HG02678 (cell line): ENCODE measurements around the gene TRIM67.
"Not testable (repeated sequence)": the region's sequence is repeated elsewhere in the genome, so short reads cannot be mapped to it uniquely, and the experiment has no call there.

Experiments used
- ATAC-seq: cut with Tn5 transposase; IDR thresholded peaks from one replicate; pipeline ENCODE4 v1.9.1; 2021; ENCODE audit warnings: mild to moderate bottlenecking, moderate library complexity; ENCODE audit not compliant: unreplicated experiment

The TRIM67 gene

GRCh38 chr1:231161667-231162296 lies at the start of gene TRIM67:
Gene TRIM67, plus strand, starts transcription at chr1:231162058. Its CDS starts 912 bp downstream, at chr1:231162970.
- no peak for ATAC-seq

GRCh38 chr1:231116738-231117137 lies 45.1 kb upstream of the TRIM67 start:
- no peak for ATAC-seq

DNA sequence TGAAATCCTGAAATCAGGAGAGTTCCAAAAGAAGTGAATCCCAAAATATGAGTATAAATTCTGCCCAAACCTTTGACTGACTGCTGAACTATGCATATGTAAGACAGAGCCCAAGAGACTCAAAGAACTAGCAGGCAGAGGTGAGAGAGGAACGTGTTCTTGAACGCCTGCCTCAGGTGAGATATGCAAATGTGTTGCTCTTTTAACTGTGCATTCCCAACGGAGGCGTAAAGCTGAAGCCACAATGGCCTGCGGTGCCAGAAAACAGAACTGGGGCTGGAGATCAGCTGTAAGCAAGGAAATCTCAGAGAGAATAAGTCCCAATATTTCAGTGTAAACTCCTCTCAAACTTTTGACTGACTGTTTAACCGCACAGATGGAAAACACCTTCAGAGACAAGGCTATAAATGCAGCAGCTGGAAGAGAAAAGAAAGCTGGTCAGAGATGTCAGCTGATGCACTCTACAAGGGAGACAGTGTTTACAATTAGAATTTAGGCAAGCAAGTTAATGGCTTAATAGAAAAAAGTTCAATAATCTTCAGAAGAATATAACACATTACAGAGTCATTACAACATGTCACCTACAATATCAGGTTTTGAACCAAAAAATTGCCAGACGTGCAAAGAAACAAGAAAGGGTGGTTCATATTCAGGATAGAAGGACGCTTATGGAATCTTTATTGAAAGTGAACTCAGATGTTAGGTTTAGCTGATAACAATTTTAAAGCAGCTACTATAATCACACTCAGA lies 43.0 kb upstream of the TRIM67 start:
- no peak for ATAC-seq

GRCh38 chr1:231121533-231121932 lies 40.3 kb upstream of the TRIM67 start:
- ATAC-seq: no peak

GRCh38 chr1:231122143-231122542 lies 39.7 kb upstream of the TRIM67 start:
- ATAC-seq: no peak

DNA sequence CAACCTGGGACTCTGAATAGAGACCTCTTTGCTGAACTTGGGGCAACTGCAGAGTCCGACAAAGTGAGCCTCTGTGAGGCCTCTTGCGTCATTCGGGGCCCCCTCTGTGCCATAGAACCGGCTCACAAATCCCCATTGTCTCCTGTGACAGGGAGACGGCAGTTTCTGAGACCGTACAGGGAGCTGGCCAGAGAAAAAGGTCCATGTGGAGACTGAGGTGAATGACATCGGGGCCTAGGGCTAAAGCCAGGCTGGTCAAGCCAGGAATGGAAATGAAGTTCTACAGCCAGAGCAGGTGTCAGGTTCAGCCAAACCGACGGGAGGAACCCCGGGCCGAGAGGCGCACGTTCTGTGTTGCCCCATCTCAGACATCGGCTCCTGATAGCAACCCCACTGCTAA lies 37.1 kb upstream of the TRIM67 start:
- ATAC-seq: no peak

- no peak for ATAC-seq
Observed at GRCh38 chr1:231125972-231126580, 35.8 kb upstream of the TRIM67 start.

DNA sequence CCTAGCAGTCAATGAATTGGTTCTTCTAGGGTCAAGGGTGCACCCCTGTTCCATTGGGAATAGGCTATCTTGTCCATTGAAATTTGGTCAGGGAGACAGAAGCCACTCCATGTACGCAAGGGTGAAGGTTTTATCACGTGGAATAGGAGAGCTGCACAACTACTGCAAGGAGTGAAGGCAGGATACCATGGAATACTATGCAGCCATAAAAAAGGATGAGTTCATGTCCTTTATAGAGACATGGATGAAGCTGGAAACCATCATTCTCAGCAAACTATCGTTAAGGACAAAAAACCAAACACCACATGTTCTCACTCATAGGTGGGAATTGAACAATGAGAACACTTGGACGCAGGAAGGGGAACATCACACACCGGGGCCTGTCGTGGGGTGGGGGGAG lies 34.8 kb upstream of the TRIM67 start:
- not testable (repeated sequence) for ATAC-seq

DNA sequence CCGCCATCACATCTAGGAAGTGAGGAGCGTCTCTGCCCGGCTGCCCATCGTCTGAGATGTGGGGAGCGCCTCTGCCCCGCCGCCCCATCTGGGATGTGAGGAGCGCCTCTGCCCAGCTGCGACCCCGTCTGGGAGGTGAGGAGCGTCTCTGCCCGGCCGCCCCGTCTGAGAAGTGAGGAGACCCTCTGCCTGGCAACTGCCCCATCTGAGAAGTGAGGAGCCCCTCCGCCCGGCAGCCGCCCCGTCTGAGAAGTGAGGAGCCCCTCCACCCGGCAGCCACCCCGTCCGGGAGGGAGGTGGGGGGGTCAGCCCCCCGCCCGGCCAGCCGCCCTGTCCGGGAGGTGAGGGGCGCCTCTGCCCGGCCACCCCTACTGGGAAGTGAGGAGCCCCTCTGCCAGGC lies 33.4 kb upstream of the TRIM67 start:
- not testable (repeated sequence) for ATAC-seq

DNA sequence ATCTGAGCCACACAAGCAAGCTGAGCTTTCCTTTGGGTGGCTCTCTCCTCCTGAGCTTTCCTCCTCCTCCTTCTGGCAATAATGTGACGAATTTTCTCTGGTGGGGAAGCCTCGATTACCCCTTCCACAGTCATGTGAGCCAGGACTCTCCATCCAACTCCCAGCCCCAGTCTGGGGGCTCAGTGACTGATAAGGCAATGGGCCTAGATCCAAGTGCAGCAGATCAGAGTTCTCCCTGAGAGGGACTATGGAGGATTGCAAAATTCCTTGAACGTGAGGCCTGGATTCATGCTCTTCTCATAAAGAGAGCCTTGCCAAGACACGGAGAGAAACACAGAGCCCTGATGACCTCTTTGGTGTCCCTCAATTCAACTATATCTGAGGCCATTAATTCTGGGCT lies 31.3 kb upstream of the TRIM67 start:
- ATAC-seq: no peak

- ATAC-seq: not testable (repeated sequence)
Observed at GRCh38 chr1:231132591-231132990, 29.3 kb upstream of the TRIM67 start.

- no peak for ATAC-seq
Observed at GRCh38 chr1:231134624-231135023, 27.2 kb upstream of the TRIM67 start.

- ATAC-seq: no peak
Observed at GRCh38 chr1:231138236-231138635, 23.6 kb upstream of the TRIM67 start.

- ATAC-seq: no peak
Observed at GRCh38 chr1:231139125-231139649, 22.7 kb upstream of the TRIM67 start.

DNA sequence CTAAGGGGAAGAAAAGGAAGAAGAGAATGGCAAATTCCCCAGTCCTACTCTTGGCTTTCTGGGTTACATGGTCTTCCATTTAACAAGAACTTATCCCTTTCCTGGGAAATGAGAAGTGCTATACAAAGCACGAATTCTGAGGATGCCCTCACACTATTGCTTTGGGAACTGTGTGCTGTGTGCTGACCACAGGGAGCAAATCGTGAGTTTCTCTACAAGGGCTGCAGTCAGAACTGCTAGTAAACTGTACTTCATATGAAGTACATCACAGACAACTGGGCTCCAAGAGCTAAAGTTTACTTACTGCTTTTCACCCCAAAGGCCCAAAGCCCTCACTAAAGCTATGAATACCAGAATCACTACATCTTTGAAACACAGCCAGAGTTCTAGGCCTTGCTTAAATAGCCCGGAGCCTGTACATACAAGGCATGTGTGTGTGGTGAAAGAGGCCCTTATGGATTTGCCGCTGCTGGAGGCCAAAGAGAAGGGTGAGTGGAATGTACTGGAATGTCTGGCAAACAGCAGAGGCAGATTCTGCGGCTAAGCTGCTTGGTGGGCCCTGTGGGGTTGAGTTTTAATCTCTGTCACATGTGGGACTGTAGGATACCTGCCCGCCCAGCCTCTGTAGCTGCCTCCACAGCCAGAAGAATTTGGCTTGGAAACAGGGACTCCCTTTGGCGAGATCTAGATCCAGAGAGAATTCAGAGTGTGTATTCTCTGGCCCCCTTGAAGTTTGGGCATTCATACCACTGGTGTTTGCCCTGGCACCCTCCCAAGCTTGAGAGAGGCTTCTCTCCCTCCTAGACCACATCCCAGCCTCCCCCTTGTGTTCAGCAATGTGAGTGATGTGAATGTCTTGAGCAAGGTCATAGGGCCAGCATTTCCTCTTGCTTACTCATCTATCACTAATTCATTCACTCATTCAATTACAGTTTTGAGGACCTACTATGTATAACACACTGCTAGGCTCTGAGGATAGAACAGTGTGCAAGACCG lies 21.9 kb upstream of the TRIM67 start:
- ATAC-seq: no peak

DNA sequence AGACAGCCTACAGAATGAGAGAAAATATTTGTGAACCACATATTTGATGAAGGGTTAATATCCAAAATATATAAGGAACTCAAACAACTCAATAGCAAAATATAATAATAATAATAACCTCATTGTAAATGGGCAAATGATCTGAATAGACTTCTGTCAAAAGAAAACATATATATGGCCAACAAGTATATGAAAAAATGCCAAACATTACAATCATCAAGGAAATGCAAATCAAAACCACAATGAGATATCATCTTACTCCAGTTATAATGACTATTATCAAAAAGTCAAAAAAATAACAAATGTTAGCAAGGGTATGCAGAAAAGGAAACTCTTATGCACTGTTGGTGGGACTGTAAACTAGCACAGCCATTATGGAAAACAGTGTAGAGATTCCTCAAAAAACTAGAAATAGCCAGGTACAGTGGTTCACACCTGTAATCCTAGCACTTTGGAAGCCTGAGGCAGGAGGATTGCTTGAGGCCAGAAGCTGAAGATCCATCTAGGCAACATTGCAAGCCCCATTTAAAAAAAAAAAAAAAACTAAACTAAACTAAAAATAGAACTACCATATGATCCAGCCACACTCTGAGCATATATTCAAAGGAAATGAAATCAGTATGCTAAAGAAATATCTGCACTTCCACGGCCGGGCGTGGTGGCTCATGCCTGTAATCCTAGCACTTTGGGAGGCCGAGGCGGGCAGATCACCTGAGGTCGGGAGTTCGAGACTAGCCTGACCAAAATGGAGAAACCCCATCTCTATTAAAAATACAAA lies 17.3 kb upstream of the TRIM67 start:
- ATAC-seq: no peak

DNA sequence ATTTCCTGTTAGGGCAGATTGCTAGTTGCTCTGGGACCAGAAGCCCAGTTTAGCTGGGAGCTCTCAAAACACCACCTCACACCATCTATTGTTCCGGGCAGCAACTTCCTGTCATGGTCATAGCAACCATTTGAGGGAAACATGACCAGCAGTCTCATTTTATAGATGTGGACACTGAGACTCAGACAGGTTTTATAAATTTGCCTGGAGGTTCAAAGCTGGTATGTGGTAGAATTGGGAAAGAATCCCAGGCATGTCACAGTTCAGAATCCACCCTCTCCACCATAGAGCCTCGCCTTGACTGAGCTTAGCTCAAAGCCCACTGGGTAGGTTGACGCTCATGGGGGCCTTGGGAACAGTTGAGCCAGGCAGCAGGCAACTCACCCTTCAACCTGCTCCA lies 14.0 kb upstream of the TRIM67 start:
- ATAC-seq: no peak

GRCh38 chr1:231151811-231152210 lies 10.0 kb upstream of the TRIM67 start:
- no peak for ATAC-seq

DNA sequence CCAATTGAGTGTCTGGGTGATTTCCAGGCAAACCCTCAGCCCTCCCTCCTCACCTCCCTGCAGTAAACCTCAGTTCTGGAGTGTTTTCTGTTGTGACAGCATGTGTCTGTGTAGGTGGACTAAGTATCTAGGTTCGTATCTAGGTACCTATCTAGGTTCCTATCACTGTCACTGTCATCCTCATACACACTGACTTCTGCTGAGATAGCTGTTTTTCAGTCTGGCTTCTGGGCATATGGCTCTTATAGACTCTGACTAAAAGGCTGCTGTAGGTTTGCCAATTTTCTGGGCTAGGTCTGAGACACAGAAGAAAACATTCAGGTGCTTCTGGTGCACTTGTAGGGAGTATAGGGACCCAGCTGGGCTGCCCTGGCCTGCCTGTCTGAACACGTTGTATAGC lies 8.1 kb upstream of the TRIM67 start:
- ATAC-seq: no peak

GRCh38 chr1:231155808-231156207 lies 6.0 kb upstream of the TRIM67 start:
- no peak for ATAC-seq
